SK-N-SH (cell line): ENCODE results near the gene TGM3. TPM values are rescaled to one million over a fixed set of nuclear protein-coding genes. Genes with fewer than 3 reads are reported as not detected.

Experiments used
- CTCF ChIA-PET: fragments of 300-600, 350-600 bp; formaldehyde crosslinking; extraction: SDS; loops from one replicate; lab custom pipeline; 2021; lab: Yijun Ruan, JAX
- POLR2A ChIA-PET: fragments of 350-600 bp; sonication (Branson Sonifier 250); formaldehyde crosslinking; extraction: SDS; loops from one replicate; lab custom pipeline; 2020; ENCODE audit warnings: antibody characterized with exemption, inconsistent platforms; lab: Yijun Ruan, JAX
- DNase-seq: peaks from one replicate; pipeline ENCODE4 v3.0.0; 2012
- H2AFZ ChIP-seq: fragments of 200-600 bp; sonication (generic); 2 replicates; pipeline ENCODE4 v1.8.1; 2016; ENCODE audit warnings: antibody characterized with exemption, mild to moderate bottlenecking, low read depth
- H3F3A ChIP-seq: fragments of 200-600 bp; sonication (generic); replicated peaks from 2 replicates; pipeline ENCODE3; 2016; ENCODE audit warnings: antibody characterized with exemption, mild to moderate bottlenecking; ENCODE audit not compliant: insufficient read depth
- H3K27ac ChIP-seq, 2 experiments: fragments of 200-500 bp in 1 of 2; fragments of 200-600 bp in 1 of 2; sonication (Bioruptor generic) in 1 of 2; sonication (generic), shearing (Covaris generic) in 1 of 2; 2 replicates each; pipeline versions ENCODE4 v1.5.1 to v1.6.1; 2014 to 2016; ENCODE audit warnings: low read depth in 2 of 2, inconsistent platforms in 1 of 2, low read length in 1 of 2, mild to moderate bottlenecking in 1 of 2, mixed read lengths in 1 of 2
- H3K27me3 ChIP-seq: fragments of 200-600 bp; sonication (generic), shearing (Covaris generic); 2 replicates; pipeline ENCODE4 v1.6.1; 2016; ENCODE audit warnings: mixed run types; ENCODE audit not compliant: insufficient read depth
- H3K36me3 ChIP-seq, 2 experiments: fragments of 200-500 bp in 1 of 2; fragments of 200-600 bp in 1 of 2; sonication (Bioruptor generic) in 1 of 2; sonication (generic) in 1 of 2; replicated peaks in 1 of 2; 2 replicates each; pipeline versions ENCODE3 to v1.5.1; 2014 to 2016; ENCODE audit warnings: low read length in 1 of 2, mild to moderate bottlenecking in 1 of 2; ENCODE audit not compliant: insufficient read depth in 2 of 2, control insufficient read depth in 1 of 2
- H3K4me1 ChIP-seq, 2 experiments: fragments of 200-500 bp in 1 of 2; fragments of 200-600 bp in 1 of 2; sonication (Bioruptor generic) in 1 of 2; sonication (generic), shearing (Covaris generic) in 1 of 2; 2 replicates each; pipeline versions ENCODE4 v1.5.1 to v1.6.1; 2014 to 2016; ENCODE audit warnings: low read depth in 1 of 2, low read length in 1 of 2, mixed run types in 1 of 2; ENCODE audit not compliant: insufficient read depth in 2 of 2, control insufficient read depth in 1 of 2
- H3K4me2 ChIP-seq: fragments of 200-600 bp; sonication (generic), shearing (Covaris generic); 2 replicates; pipeline ENCODE4 v1.6.1; 2017; ENCODE audit warnings: mixed run types
- H3K4me3 ChIP-seq, 2 experiments: fragments of 200-500 bp in 1 of 2; fragments of 200-600 bp in 1 of 2; sonication (Bioruptor generic) in 1 of 2; sonication (generic), shearing (Covaris generic) in 1 of 2; 2 replicates each; pipeline versions ENCODE4 v1.5.1 to v1.8.1; 2014 to 2016; ENCODE audit warnings: low read depth in 2 of 2, inconsistent platforms in 1 of 2, low read length in 1 of 2, mild to moderate bottlenecking in 1 of 2, mixed read lengths in 1 of 2, moderate library complexity in 1 of 2
- H3K79me2 ChIP-seq: fragments of 200-600 bp; sonication (generic); 2 replicates; pipeline ENCODE4 v1.8.1; 2017; ENCODE audit warnings: mild to moderate bottlenecking; ENCODE audit not compliant: insufficient read depth
- H3K9ac ChIP-seq: fragments of 200-600 bp; sonication (generic); 2 replicates; pipeline ENCODE4 v1.6.1; 2017; ENCODE audit warnings: mixed run types
- H3K9me2 ChIP-seq: fragments of 200-600 bp; sonication (generic); 2 replicates; pipeline ENCODE4 v1.6.1; 2017; ENCODE audit warnings: mixed run types
- H3K9me3 ChIP-seq: fragments of 200-600 bp; sonication (generic); 2 replicates; pipeline ENCODE4 v1.6.1; 2017; ENCODE audit warnings: mixed run types, mild to moderate bottlenecking, moderate library complexity
- H4K20me1 ChIP-seq: fragments of 200-600 bp; sonication (generic); 2 replicates; pipeline ENCODE4 v1.6.1; 2017; ENCODE audit warnings: mild to moderate bottlenecking, mixed run types; ENCODE audit not compliant: insufficient read depth
- CHD2 ChIP-seq: fragments of 150-350 bp; IDR thresholded peaks from 2 replicates; pipeline ENCODE4 v1.6.1; 2018; ENCODE audit warnings: low read length; ENCODE audit not compliant: partially characterized antibody
- FOSL2 ChIP-seq: IDR thresholded peaks from 2 replicates; pipeline ENCODE4 v1.4.0; 2012; ENCODE audit warnings: low read depth, mild to moderate bottlenecking, moderate library complexity, borderline replicate concordance
- FOXJ3 ChIP-seq: sonication (generic); formaldehyde crosslinking; IDR thresholded peaks from 2 replicates; pipeline ENCODE4 v1.5.1; 2020; ENCODE audit warnings: mild to moderate bottlenecking, missing genetic modification reagents
- GATA2 ChIP-seq: sonication (generic); formaldehyde crosslinking; IDR thresholded peaks from 2 replicates; pipeline ENCODE4 v1.5.0; 2020; ENCODE audit warnings: mild to moderate bottlenecking, missing genetic modification reagents
- MEF2A ChIP-seq: IDR thresholded peaks from 2 replicates; pipeline ENCODE4 v1.4.0; 2012; ENCODE audit warnings: low read depth, borderline replicate concordance
- NRF1 ChIP-seq: IDR thresholded peaks from 2 replicates; pipeline ENCODE4 v1.6.1; 2012; ENCODE audit warnings: low read depth, mild to moderate bottlenecking, low read length
- PBX3 ChIP-seq: IDR thresholded peaks from 2 replicates; pipeline ENCODE4; 2012
- POLR2AphosphoS5 ChIP-seq: IDR thresholded peaks from 2 replicates; pipeline ENCODE4 v1.6.1; 2012; ENCODE audit warnings: low read depth, low read length
- RAD21 ChIP-seq: IDR thresholded peaks from 2 replicates; pipeline ENCODE4 v1.6.1; 2012; ENCODE audit warnings: mild to moderate bottlenecking, low read length
- SIN3A ChIP-seq: IDR thresholded peaks from 2 replicates; pipeline ENCODE4 v1.6.1; 2012; ENCODE audit warnings: low read depth, mild to moderate bottlenecking, low read length, moderate library complexity, borderline replicate concordance
- TAF1 ChIP-seq: IDR thresholded peaks from 2 replicates; pipeline ENCODE4 v1.6.1; 2012; ENCODE audit warnings: low read depth, mild to moderate bottlenecking, low read length, moderate library complexity, borderline replicate concordance
- USF1 ChIP-seq: IDR thresholded peaks from 2 replicates; pipeline ENCODE4 v1.4.0; 2012; ENCODE audit warnings: low read depth, borderline replicate concordance
- USF2 ChIP-seq: fragments of 150-350 bp; IDR thresholded peaks from 2 replicates; pipeline ENCODE4 v1.6.1; 2017; ENCODE audit warnings: antibody characterized with exemption, low read length, low read depth, borderline replicate concordance
- ZBTB33 ChIP-seq: IDR thresholded peaks from 2 replicates; pipeline ENCODE4 v1.4.0; 2012; ENCODE audit warnings: low read depth, borderline replicate concordance
- WGBS: methylation state at CpG from one replicate; pipeline ENCODE4 v1.1.6; 2017; ENCODE audit warnings: low lambda C conversion rate; 5-methylcytosine and 5-hydroxymethylcytosine counted together
- polyA plus RNA-seq, 3 experiments: library from polyadenylated mRNA; depleted of rRNA; stranded (reverse); fragments of >200 nt; gene quantifications; 2 replicates each; pipeline ENCODE4 v1.2.3, GENCODE V29; 2012

The TGM3 gene
- polyA plus RNA-seq, 1 of the 3 experiments (the other 2 are of a cell fraction): not detected

- H3K79me2 ChIP-seq: no peaks in the 10 kb centered on the region
- no peaks in the 10 kb centered on the region for H3K36me3 ChIP-seq
- H3K9ac ChIP-seq: no peak overlapping the region
- no peak overlapping the region for H3K4me2 ChIP-seq
- DNase-seq: no peak
- H3K27me3 ChIP-seq: no peaks in the 10 kb centered on the region
- no peaks in the 10 kb centered on the region; a peak in 1 of 4 replicates for H3K4me1 ChIP-seq
- H3K9me3 ChIP-seq: peaks cover 13% of the 10 kb centered on the region; the same call in 1 of the 2 replicates
- H4K20me1 ChIP-seq: no peaks in the 10 kb centered on the region
- H3K27ac ChIP-seq: no peak overlapping the region
- H3K9me2 ChIP-seq: no peaks in the 10 kb centered on the region
- no peak for TF ChIP-seq POLR2AphosphoS5
- H2AFZ ChIP-seq: no peak overlapping the region
- POLR2A ChIA-PET: no interaction called here
- H3K4me3 ChIP-seq: no peak overlapping the region
- WGBS: 33% methylated on average over 3 of the region's 3 CpGs
- CTCF ChIA-PET: no interaction called here
- H3F3A ChIP-seq: no peaks in the 10 kb centered on the region
Measured at GRCh38 chr20:2365666-2366065, 69.9 kb downstream of the TGM3 start.

DNA sequence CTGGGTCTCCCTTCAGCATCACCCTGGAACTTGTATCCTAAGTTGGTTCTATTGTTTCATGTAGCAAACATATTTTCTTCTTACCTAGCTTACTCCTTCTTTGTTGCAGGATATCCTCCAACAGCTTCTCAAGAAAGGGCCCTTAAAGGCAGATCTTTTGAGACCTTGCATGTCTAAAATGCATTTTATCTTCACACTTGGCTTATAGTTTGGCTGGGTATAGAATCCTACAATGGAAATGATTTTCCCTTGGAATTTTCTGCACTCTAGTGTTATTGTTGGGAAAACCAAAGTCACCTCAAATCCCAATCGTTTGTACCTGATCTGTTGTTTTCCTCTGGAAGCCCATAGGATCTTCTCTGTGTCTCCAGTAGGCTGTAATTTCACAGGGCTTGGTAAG lies 72.8 kb downstream of the TGM3 start:
- ChIA-PET CTCF (interaction anchor here (0.7 to 1.6 kb wide), 3 partner anchors 15 to 161 kb away, joined by 3 to 5 read pairs (median 4); no protein-coding TSS in a partner anchor), POLR2A (no interaction called here)
- no peak overlapping the region for H3K4me3 ChIP-seq

GRCh38 chr20:2373098-2373497 lies 77.3 kb downstream of the TGM3 start:
- H3K9ac ChIP-seq: no peak overlapping the region
- no peak for DNase-seq
- CTCF ChIA-PET: no interaction called here
- no peaks in the 10 kb centered on the region for H4K20me1 ChIP-seq
- H3K27ac ChIP-seq: no peak overlapping the region
- no peak overlapping the region for H3K4me2 ChIP-seq
- H3K4me1 ChIP-seq: no peaks in the 10 kb centered on the region
- no peaks in the 10 kb centered on the region for H3K9me2 ChIP-seq
- no peaks in the 10 kb centered on the region for H3F3A ChIP-seq
- no peaks in the 10 kb centered on the region for H3K79me2 ChIP-seq
- H3K9me3 ChIP-seq: 0 out of 2 replicates have a peak, but pooled peaks cover 5% of the 10 kb centered on the region
- H2AFZ ChIP-seq: no peak overlapping the region
- H3K36me3 ChIP-seq: no peaks in the 10 kb centered on the region
- POLR2A ChIA-PET: no interaction called here
- no peak overlapping the region for H3K4me3 ChIP-seq
- H3K27me3 ChIP-seq: no peaks in the 10 kb centered on the region
- TF ChIP-seq FOSL2: no peak
- no peak for TF ChIP-seq FOXJ3 (CRISPR knock-in tag)
- no peak for TF ChIP-seq ZBTB33
- TF ChIP-seq CHD2: no peak
- no peak for TF ChIP-seq SIN3A
- no peak for TF ChIP-seq GATA2 (CRISPR knock-in tag)
- TF ChIP-seq NRF1: no peak
- TF ChIP-seq USF2: no peak

More for the DNA sequence above, 72.8 kb downstream of the TGM3 start:
- no peaks in the 10 kb centered on the region for H4K20me1 ChIP-seq
- H3K4me1 ChIP-seq: no peaks in the 10 kb centered on the region; a peak in 1 of 4 replicates
- H3F3A ChIP-seq: no peaks in the 10 kb centered on the region
- no peaks in the 10 kb centered on the region for H3K36me3 ChIP-seq
- H3K27me3 ChIP-seq: no peaks in the 10 kb centered on the region
- H3K4me2 ChIP-seq: no peak overlapping the region
- no peak for TF ChIP-seq RAD21
- no peak for TF ChIP-seq USF1
- TF ChIP-seq TAF1: no peak
- TF ChIP-seq MEF2A: no peak
- TF ChIP-seq NRF1: no peak
- no peak for TF ChIP-seq PBX3
- TF ChIP-seq, all 33 proteins: peak for 0
- Histone ChIP-seq H3K27ac (no peak overlapping the region), H2AFZ (no peak overlapping the region), H3K9me3 (0 out of 2 replicates have a peak, but pooled peaks cover 5% of the 10 kb centered on the region), H3K9me2 (no peaks in the 10 kb centered on the region), H3K9ac (no peak overlapping the region), H3K79me2 (no peaks in the 10 kb centered on the region)
- 0% methylated on average over 1 of the region's 1 CpG for WGBS
- no peak for DNase-seq
